Neural crest cell (in vitro differentiated cells): ENCODE data around the gene NRSN2. TPM values are rescaled to one million over a fixed set of nuclear protein-coding genes. Genes with fewer than 3 reads are reported as not detected.
A peak's percentile ranks its signal among the peaks of the same experiment; 100 is the strongest.
"Not testable (repeated sequence)": the region's sequence is repeated elsewhere in the genome, so short reads cannot be mapped to it uniquely, and the experiment has no call there.

ENCODE experiments used
- DNase-seq: peaks from one replicate; pipeline ENCODE4 v3.0.0; 2021; ENCODE audit warnings: low read depth, mixed read lengths, low spot score
- H3K27ac Mint-ChIP-seq: one replicate; pipeline ENCODE4 v1.8.0; 2021; ENCODE audit warnings: mild to moderate bottlenecking, mixed read lengths; ENCODE audit not compliant: unreplicated experiment
- H3K27me3 Mint-ChIP-seq: 2 replicates; pipeline ENCODE4 v1.8.0; 2021; ENCODE audit warnings: low read depth, mild to moderate bottlenecking, mixed read lengths
- H3K36me3 Mint-ChIP-seq: 2 replicates; pipeline ENCODE4 v1.8.0; 2021; ENCODE audit warnings: low read depth, mild to moderate bottlenecking, mixed read lengths
- H3K4me1 Mint-ChIP-seq: 2 replicates; pipeline ENCODE4 v1.8.0; 2021; ENCODE audit warnings: mixed read lengths
- H3K4me3 Mint-ChIP-seq: one replicate; pipeline ENCODE4 v1.8.0; 2021; ENCODE audit warnings: mild to moderate bottlenecking, mixed read lengths
- H3K9me3 Mint-ChIP-seq: 2 replicates; pipeline ENCODE4 v1.8.0; 2021; ENCODE audit warnings: mixed read lengths
- total RNA-seq: library from RNA; stranded (reverse); gene quantifications from 2 replicates; pipeline ENCODE4 v1.2.1, GENCODE V29; 2021
- TF ChIP-seq, protein P1 (sequence below): fragments of 200-600 bp; sonication (generic); conservative IDR thresholded peaks from 2 replicates; pipeline ENCODE4 v1.5.0; 2021; ENCODE audit warnings: antibody characterized with exemption, mild to moderate bottlenecking

The NRSN2 gene
- total RNA-seq, 1 donor from 2014 or later: 42.0 TPM

DNA sequence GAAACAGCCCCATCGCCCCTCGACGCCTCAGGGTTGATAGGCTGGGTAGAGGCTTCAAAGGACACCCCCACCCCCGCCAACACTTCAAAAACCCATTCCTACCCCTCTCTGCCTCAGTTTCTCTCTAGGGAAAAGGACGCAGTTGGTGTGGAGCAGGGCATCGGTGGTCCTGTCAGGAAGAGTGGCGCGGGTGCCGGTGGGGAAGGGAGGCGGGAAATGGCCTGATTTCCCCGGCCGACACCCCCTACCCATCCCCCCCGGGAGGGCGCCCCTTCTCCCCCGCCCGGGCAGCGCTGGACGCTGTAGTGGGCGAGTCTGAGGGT is 367 bp downstream of the NRSN2 start:
- no peak for DNase-seq

DNA sequence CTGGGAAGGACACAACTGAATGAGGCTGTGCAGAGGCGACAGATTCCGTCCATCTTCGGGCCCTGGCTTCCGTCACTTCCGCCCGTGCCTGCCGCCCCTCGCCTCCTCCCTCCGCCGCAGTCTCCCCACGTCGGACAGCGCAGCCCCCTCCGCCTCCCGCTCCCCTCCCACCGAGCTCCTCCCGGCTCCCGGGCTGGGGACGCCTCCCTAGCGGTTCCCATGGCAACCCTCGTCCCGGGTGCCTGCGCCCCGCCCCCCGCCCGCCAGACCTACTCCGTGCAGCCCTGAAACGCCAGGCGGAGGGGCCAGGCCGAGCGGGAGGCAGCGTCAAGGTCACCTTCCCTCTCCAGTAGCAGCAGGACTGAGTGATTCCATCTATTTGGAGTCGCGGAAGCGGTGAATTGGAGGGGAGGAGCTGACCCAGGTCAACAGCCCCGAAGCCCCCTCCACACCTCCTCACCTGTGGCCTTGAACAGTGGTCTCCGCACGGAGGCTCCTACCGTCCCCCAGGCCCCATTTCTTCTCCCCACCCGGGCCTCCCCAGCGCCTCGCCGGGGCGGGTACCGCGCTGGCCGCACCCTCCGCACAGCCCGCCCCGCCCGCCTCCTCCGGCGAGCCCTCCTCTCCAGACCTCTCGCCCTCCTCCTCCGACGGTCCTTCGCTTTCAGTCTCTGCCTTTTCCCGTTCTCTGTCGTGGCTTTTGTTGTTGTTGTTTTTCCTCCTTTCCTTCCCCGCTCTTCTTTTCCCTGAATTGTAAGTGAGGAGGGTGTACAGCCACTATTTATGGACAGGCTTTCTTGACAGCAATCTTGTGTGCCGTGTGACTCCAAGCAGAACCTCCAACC is 951 bp downstream of the NRSN2 start:
- Mint-ChIP-seq H3K4me3 (peak overlapping the region; percentile 85), H3K27ac (peak overlapping the region; percentile 8), H3K27me3 (no peaks in the 10 kb centered on the region), H3K4me1 (peaks cover 17% of the 10 kb centered on the region), H3K36me3 (no peaks in the 10 kb centered on the region), H3K9me3 (no peaks in the 10 kb centered on the region)
- TF ChIP-seq, protein P1, sequence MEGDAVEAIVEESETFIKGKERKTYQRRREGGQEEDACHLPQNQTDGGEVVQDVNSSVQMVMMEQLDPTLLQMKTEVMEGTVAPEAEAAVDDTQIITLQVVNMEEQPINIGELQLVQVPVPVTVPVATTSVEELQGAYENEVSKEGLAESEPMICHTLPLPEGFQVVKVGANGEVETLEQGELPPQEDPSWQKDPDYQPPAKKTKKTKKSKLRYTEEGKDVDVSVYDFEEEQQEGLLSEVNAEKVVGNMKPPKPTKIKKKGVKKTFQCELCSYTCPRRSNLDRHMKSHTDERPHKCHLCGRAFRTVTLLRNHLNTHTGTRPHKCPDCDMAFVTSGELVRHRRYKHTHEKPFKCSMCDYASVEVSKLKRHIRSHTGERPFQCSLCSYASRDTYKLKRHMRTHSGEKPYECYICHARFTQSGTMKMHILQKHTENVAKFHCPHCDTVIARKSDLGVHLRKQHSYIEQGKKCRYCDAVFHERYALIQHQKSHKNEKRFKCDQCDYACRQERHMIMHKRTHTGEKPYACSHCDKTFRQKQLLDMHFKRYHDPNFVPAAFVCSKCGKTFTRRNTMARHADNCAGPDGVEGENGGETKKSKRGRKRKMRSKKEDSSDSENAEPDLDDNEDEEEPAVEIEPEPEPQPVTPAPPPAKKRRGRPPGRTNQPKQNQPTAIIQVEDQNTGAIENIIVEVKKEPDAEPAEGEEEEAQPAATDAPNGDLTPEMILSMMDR: no peak
- peak; percentile 88 for DNase-seq

More for the DNA sequence above, 367 bp downstream of the NRSN2 start:
- Mint-ChIP-seq H3K27ac (peak overlapping the region; percentile 71), H3K4me1 (peaks cover 17% of the 10 kb centered on the region), H3K27me3 (no peaks in the 10 kb centered on the region), H3K9me3 (no peaks in the 10 kb centered on the region), H3K4me3 (peak overlapping the region; percentile 85), H3K36me3 (no peaks in the 10 kb centered on the region)
- TF ChIP-seq, protein P1: no peak

DNA sequence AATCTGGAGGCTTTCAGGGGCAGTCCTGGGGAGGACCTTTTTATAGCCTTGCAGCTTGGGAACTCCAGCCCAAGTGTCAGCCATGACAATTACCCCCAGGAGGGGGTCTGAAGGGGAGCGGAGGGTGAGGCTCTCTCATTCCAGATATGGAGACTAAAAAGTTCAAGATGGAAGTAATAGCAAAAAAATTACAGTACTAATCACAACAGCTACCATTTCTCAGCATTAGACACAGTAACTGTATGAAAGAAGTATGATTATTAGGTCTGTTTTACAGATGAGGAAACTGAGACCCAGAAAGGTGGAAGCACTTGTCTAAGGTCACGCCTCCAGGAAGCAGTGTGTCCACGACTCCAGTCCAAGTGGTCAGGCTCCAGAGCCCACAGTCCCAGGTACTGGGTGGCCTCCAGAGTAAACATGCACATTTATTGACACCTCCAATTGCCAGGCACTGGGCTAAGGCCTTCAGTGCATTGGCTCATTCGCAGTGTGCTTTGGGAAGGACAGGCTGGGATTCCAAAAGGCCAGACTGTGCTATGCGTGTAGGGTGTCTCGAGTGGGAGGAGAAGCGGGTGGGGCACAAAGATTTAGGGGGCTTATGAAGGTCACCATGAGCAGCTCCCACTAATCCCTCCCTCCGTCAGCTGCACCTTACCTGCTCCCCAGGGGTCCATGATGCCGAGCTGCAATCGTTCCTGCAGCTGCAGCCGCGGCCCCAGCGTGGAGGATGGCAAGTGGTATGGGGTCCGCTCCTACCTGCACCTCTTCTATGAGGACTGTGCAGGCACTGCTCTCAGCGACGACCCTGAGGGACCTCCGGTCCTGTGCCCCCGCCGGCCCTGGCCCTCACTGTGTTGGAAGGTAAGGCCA is 2.3 kb downstream of the NRSN2 start:
- H3K4me1 Mint-ChIP-seq: peaks cover 17% of the 10 kb centered on the region
- TF ChIP-seq, protein P1: no peak
- H3K27me3 Mint-ChIP-seq: no peaks in the 10 kb centered on the region
- no peaks in the 10 kb centered on the region for H3K36me3 Mint-ChIP-seq
- peak overlapping the region; percentile 85 for H3K4me3 Mint-ChIP-seq
- H3K9me3 Mint-ChIP-seq: no peaks in the 10 kb centered on the region
- H3K27ac Mint-ChIP-seq: no peak overlapping the region
- no peak for DNase-seq

DNA sequence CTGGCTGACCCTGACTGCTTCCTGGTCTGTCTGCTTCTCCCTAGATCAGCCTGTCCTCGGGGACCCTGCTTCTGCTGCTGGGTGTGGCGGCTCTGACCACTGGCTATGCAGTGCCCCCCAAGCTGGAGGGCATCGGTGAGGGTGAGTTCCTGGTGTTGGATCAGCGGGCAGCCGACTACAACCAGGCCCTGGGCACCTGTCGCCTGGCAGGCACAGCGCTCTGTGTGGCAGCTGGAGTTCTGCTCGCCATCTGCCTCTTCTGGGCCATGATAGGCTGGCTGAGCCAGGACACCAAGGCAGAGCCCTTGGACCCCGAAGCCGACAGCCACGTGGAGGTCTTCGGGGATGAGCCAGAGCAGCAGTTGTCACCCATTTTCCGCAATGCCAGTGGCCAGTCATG is 6.3 kb downstream of the NRSN2 start:
- no peaks in the 10 kb centered on the region for H3K36me3 Mint-ChIP-seq
- H3K4me3 Mint-ChIP-seq: no peak overlapping the region
- H3K9me3 Mint-ChIP-seq: no peaks in the 10 kb centered on the region
- TF ChIP-seq, protein P1: no peak
- no peaks in the 10 kb centered on the region for H3K27me3 Mint-ChIP-seq
- DNase-seq: no peak
- peaks cover 8% of the 10 kb centered on the region for H3K4me1 Mint-ChIP-seq
- no peak overlapping the region for H3K27ac Mint-ChIP-seq

DNA sequence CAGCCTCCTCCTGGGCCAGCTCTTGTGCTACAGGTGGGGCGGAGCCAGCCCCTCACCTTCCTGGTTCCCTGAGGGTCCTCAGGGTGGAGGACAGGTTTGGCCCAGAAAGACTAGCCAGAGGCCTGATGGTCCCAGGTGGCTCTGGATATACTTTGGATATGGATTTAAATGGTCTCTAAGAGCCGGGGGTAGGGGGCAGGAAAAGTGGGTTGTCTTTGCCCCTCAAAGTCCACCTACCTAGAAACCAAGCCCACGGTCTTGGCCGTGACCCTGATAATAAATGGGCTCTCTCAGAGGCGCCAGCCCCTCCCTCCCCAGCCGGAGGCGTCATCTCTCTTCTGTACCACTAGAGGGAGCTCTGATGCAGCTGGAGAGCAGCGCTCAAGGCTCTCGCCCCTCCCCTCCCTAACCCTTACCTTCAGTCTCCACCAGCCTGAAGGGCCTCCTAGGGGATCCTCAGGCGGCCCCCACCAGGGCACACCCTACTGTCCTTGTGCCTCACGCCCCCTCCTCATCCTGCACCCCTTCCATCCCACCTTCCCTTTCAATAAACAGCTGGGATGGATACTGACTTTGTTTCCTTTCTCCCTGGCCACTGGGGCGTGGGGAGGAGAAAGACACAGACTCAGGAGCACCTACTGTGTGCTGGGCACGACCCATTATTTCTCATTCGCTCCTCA is 7.5 kb downstream of the NRSN2 start:
- peak; percentile 83 for DNase-seq
- TF ChIP-seq, protein P1: peak; percentile 98
- H3K9me3 Mint-ChIP-seq: no peaks in the 10 kb centered on the region
- no peaks in the 10 kb centered on the region for H3K4me1 Mint-ChIP-seq
- no peaks in the 10 kb centered on the region for H3K27me3 Mint-ChIP-seq
- H3K27ac Mint-ChIP-seq: no peak overlapping the region
- no peak overlapping the region for H3K4me3 Mint-ChIP-seq
- H3K36me3 Mint-ChIP-seq: no peaks in the 10 kb centered on the region

DNA sequence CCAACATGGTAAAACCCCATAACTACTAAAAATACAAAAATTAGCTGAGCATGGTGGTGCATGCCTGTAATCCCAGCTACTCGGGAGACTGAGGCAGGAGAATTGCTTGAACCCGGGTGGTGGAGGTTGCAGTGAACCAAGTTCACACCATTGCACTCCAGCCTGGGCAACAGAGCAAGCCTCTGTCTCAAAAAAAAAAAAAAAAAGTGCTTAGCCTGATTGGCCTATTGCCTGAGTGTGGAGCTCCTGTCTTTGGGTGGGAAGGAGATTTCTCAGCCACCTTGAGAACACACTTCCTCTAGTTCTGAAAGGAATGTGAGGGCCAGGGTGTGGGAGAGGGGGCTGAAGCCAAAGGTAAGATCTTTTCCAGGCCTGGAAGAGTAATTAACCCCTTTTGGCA is 9.2 kb downstream of the NRSN2 start:
- H3K4me3 Mint-ChIP-seq, H3K4me1 Mint-ChIP-seq, DNase-seq, H3K27me3 Mint-ChIP-seq, H3K9me3 Mint-ChIP-seq, H3K36me3 Mint-ChIP-seq, H3K27ac Mint-ChIP-seq: not testable (repeated sequence)
